GOT3 (cell line): ENCODE results near the gene TSPAN7.

Experiments used
- DNase-seq: peaks from one replicate; lab custom pipeline; 2025; ENCODE audit warnings: mixed read lengths; lab: John Stamatoyannopoulos, UW

Gene TSPAN7

DNA sequence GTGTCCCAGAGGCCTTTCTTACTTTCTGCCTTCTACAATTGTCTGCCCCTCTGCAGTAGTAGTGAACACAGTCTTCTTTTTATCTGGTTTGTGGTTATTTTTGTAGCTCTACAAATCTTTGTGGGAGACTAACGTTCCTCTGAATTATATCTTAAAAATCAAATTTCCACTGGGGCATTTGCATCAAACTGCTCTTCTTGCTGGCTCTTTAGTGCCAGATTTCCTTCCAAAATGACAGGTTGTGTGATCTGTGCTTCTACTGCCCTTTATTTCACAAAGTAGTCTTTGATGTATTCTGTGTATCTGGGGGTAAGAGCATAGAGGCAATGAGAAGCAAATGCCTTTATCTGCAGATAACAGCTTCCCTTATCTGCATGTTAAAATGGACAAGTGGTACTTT lies 34.5 kb downstream of the TSPAN7 start:
- DNase-seq = no peak

DNA sequence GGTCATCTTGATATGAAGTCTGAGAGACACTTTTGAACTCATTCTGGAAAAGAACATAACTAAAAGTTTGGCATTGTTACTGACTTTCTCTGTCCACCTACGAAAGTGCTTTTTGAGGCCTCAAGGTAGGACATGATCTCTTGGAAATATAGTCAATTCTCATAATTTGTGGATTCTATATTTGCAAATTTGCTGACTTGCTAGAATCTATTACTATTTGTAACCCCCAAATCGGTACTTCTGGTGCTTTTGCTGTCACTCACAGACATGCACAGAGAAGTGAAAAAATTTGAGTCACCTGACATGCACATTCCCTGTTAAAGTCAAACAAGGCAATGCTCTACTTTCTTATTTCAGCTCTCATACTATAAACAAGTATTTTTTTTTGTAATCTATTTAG lies 35.6 kb downstream of the TSPAN7 start:
- DNase-seq = no peak

DNA sequence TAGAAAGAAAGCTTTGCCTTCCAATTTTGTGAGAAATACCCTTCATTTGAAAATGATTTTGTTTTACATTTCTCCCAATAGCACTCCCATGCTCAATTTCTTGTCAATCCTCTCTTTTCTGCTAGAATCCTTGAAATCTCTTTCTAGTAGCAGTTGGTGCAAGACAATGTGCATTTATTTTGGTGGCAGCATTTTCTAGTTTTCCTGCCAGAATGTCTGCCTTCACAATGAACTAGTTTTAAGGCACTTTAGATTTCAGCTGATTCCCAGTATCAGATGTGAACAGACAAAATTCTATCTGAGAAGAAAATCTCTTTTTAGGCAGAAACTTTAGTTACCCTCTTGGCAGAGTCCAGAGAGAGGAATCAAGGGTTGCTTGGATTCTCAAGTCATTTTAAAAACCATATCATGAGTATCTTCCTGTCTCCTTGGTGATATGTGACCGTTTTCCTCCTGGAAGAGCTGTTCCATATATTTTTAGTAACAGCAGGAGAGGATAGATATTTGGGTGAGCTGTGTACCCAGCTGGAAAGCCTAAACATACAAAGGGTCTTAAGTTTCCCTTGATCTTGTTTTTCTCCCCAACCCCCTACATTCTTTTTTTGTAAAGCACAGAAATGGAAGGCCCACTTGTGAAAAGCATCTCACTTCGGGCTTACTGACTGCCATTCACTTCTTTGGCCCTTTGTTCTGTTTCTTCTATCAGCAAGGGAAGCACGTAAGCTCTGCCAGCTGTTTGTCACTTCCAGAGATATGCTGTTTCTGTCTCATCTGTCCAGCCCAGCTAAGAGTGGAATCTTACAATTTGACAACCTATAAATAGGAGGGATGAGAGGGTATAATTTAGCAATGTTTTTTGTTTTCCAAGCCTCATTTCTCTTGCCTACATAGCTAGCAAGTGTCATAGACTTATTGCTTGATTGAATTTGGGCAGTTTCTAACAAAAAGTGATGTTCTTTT lies 38.7 kb downstream of the TSPAN7 start:
- DNase-seq = no peak

DNA sequence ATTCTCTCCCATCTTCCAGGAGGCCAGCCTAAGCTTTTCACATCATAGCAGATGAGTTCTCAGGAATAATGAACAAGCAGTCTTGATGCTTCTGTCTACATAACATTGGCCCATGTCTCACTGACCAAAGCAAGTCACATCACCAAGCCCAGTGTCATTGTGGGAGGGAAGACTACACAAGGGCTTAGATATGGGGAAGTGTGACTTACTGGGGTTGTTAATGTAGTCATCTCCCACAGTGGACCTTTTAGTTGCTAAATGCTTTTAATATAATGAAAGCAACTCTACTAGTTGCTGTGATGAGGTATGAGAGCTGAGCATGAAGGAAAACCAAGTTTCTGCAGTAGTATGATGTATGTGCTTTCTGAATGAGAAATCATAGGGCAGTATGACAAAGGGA lies 40.5 kb downstream of the TSPAN7 start:
- no peak for DNase-seq

DNA sequence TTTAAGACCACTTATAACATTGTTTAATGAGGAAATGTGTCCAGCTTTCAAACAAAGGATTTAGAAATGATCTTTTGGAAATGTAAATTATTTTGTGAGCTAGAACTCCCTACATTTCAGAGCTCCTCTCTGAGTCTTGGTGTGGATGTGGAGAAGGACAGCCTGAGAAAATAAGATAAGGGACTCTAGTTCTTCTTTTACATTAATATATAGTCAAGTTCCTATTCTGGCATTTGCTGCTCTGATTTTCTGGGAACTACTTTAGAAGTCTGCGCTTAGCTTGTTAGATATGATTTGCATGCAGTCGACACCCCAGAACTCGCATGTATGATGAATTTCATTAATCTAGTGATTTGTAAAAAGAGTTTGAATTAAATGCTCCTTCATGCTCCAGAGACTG lies 45.5 kb downstream of the TSPAN7 start:
- no peak for DNase-seq

DNA sequence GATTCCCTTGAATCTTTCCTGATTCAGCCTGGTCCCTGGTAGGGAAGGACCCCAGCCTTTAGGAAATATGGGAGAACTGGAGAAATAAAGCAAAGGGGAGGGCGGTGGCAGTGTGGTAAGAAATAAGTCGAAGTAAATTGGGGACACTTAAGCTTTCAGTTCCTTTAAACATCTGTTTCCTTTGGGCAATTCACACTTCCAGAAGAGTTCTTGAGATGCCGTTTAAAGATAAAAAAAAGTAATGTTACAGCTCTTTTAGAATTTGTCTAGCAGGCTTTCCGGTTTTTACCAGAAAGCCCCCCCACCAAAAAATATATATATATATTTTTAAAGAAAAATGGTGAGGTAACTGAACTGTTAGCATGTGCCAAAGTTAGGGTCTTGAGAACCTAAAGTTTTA lies 46.6 kb downstream of the TSPAN7 start:
- DNase-seq = no peak

DNA sequence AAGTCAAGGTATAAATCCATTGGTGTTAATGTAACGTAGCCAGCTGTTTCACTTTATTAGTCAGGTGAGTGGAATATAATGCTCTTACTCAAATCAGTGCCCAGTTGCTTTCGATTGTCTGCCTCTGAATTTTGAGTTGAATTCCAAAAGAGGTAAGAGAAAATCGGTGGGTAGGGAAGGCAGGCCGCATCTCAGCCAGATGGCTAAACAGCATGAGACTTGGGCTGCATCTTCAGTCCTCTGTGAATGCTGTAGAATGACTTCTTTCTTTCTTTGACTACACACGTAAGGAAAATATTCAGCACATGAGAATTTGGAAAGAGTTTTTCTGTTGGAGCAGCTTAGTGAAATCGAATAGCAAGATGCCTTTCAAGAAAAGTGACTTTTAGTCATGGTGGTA lies 49.5 kb downstream of the TSPAN7 start:
- no peak for DNase-seq

DNA sequence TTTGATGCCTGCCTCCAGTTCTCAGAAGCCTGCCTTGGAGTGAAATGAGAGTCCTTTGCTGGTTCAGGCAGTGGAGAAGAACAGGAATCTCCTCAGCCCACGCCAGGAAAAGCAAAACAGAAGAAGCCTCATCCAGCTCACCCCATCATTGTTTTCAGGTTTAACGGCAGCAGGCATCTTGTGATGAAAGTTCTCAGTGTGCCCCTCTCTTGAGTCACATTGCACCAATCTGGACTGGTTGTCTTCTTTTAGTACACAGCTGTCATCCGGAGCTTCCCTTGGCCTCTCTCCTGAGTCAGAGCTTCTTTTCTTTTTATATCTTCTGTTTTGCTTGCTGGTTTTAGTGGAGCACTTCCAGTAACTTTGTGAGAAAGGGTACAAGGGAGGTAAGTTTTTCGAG lies 50.9 kb downstream of the TSPAN7 start:
- no peak for DNase-seq

DNA sequence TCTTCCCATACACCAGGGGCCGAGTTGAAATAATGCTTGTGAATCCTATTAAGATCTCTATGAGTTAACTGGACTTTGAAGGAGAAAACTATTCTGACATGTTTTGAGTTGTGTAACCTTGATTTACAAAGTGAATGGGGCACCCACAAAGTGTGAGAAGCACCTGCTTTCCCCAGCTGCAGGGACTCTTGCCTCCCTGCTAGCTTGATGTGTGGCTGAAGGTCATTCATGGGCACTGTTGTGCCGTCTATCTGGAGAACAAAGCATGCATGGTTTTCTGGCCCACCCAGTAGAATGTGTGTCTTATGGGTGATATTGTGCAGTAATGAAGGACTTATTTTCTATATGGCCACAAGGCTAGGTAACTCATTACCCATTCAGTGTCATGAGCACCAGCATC lies 53.1 kb downstream of the TSPAN7 start:
- no peak for DNase-seq

DNA sequence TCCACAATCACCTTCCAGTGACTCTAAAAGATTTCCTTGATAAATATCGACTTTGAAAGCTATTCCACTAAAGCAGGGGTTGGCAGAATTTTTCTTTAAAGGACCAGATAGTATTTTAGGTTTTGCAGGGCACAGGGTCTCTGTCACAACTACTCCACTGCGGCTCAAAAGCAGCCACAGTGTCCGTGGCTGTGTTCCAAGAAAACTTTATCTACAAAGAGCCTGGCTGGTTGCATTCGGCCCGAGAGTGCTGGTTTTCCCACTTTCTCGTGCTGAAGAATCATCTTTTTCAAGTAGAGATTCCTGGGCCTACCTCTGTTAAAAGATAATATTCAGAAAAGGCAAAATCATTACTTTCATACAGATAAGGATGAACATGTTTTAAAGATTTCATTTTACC lies 55.6 kb downstream of the TSPAN7 start:
- no peak for DNase-seq

DNA sequence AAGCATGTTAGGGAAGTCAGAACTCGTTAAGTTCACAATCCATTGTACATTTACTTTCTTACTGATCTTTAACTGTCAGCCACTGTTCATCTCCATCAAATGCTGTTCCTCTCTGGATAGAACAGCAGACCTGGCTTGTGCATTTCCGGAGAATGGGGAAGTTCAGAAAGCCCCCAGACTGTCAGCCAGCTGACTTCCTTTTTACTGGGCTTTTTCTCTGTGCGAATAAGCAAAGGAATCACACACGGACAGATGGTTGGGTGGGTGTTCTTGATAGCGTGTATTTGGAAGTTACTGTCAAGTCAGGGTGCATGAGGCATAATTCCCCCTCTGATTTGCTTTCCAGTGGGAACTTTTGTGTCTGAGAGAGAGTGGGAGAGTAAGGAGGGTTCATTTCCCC lies 56.8 kb downstream of the TSPAN7 start:
- DNase-seq = no peak

DNA sequence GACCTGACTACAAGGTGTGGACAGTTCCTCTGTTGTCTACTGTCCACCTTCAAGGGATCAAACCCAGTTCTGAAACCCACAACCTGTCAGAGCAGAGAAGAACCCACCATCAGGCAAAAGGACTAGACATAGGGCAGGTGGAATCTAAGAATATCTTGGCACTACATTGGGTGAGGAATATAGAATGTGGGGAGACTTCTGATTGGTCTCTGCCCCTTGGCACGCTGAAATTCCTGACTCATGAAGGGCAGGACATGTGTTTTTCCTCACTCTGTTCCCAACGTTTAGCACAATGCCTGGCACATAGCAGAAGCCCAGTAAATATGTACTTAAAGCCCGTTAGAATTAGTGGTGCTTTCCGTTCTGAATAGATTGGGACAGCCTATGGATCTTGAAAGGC lies 59.3 kb downstream of the TSPAN7 start:
- DNase-seq = no peak

DNA sequence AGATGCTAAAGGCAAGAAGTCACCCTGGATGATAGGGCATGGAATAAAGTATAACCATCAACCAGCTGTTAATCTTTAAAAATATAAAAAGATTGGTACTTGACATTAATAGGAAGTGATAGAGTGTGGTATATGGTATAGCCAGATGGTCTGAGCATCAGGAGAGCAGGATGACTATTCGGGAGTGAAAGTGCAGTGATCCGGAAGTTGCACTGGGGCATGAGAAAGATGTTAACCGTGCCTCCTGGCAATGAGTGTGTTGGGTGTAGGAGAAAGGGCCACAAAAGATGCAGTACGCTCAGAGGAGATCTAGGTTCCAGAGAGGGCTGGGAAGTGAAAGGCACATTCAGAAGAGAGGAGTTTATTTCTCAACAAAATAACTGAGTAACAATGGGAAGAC lies 65.0 kb downstream of the TSPAN7 start:
- no peak for DNase-seq

DNA sequence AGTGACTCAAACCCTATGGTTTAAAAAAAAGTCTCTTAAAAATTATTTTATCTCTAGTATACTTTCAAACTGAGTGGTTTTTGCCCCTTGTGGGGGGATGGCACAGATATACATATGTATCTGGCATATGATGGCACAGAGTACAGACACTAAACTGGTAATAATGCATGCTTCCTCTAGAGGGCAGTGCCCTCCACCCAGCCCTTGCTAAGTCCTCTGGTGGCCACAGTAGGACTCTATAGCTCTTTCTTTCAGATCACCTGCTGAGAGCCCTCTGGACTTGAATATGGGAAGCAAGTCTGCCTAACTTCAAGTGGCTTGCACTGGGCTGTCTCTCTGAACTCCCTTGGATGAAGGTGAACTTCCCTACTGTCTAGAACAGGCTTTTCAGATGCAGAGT lies 66.3 kb downstream of the TSPAN7 start:
- no peak for DNase-seq

DNA sequence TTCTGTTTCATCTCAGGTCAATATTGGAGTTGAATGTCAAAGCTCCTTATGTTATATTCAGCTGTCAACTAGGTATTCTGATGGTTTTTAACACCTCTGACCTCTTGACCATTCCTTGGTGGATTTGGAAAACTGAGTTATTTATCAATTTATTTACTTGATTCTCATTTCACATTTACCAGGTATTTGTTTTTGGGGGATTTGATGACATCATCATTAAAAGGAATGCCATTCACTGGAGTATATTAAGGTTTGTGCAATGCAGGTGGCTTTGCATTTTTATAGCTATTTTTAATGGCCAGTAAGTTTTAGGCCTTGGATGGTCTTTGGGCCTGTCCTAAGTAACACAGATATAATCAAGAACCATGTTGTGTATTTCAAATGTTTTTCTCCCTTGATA lies 67.2 kb downstream of the TSPAN7 start:
- no peak for DNase-seq

DNA sequence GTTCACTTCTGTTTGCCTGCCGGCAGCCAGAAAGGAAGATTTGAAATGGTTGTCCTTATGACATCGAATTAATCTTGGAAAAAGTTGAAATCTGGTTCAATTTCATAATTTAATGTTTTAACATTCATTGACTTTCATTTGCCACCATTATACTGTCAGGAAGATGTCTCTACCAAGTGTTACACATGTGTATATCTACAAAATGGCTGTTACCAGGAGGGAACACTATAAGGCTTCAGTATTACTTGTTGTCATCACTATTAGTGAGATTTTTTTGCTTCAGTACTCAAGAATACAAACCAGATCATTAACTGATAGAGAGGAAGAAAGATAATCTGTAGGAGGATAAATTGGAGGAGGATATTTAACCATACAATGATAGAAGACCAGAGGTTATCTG lies 71.2 kb downstream of the TSPAN7 start:
- no peak for DNase-seq

DNA sequence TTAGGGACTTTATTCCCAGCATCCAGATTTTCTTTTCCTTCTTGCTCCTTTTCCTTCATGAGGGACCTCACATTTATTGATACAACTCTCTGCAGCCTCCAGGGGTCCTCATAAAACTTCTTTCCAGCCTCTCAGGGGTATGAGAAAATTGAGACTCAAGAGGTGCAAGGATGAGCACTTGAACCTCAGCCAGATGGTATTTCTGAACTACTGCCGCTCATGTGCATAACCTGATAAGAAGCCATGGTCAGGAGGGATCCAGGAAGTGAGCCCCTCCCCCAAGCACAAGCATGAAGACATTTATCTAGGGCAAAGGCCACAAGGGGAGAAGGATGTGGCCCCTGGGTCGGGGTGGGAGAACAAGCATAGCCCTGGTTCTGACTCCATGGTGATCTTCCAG lies 73.3 kb downstream of the TSPAN7 start:
- no peak for DNase-seq

DNA sequence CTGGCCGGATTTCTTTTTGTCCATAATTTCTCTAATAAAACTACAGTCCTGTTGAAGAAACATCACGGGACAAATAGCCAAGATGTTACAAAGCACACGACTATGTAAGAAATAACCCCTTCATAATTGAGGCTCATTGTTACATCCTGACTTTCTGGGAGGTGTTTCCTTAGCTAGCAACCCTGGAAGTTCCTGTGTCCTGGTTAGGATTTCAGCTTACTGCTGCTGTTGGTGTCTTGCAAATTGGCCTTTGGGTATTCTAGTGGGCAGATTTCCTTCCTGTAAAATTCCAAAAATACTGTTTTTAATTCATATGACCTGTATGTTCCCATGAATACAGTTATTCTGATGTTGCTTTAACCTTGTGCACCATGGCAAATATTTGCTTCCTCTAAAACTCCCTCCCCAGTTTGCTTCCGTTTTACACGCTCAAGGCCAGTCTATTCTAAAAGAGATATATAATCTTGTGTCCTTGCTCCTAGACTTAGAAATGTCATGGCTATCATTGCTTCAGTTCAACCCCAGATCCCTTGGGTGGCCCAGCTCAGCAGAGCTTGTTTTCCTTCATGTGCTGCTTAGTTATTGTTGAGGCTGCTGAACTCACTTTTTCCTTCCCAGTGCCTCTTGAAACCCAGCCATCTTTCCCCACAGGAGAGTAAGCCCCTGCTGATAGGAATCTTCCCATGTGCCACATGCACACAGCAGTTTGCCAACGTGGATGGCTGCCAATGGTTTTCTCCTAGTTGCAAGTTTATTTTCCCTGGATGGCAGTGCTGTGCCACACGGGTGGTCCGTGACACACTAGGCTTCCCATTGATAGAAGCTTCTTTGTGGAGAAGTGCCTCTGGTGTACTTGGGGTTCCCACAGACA lies 75.8 kb downstream of the TSPAN7 start:
- no peak for DNase-seq

DNA sequence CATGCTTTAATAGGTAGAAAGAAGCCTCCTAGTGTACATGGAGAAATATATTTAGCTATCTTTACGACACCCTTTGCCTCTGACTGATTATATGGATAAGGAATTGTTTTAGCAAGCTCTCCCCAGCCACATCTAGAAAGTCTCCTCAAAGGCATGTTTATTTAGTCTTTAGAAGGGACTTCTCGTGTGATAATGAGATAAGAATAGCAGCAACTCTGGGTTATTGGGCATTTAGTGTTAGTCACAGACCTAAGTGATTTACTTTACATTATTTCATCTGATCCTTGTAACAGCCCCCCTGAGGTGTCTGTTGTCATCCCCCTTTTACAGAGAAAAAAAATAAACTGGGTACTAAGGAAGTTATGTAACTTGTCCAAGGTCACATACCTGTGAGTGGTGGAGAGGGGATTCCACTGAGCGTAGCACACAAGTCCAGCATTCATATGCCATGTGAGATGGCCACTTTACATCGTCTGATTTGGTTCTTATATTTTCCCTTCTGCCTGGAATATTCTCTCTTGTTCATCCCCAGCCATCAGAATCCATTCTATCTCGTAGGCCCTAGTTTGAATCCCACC lies 77.7 kb downstream of the TSPAN7 start:
- DNase-seq = no peak

DNA sequence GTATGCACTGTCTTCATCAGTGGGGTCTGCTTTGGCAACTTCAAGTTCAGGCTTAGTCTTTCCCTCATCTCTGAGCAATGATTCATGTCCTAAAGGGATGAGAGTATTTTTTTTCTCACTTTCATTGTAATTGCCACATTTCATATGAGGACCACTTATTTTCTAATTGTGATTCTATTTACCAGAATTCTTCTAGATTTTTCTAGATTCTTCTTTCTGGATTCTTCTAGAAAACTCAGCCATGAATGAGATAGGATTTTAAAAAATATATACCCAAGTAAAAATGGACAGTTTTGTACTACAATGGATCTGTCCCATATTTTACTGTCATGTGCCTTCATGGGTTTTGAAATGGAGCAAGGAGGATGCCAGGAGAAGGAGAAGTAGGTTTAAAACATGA lies 78.4 kb downstream of the TSPAN7 start:
- no peak for DNase-seq

DNA sequence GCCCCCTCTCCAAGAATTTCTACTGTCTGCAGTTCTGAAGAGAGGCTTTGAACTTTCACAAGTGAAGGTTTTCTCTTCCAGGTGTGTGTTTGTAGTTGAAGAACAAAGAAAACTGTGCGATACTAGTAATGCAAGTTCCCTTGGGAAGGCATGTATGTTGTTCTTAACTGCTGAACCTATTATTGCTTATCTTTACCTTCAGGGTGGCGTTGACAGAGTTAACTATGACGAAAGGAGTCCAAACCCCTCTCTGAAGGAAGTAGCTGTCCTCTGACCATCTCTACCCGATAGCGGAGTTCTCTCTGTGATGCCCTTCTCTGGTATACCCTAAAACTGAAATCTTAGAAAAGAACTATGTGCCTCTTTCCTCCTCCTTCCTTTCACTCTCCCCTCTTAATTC lies 79.9 kb downstream of the TSPAN7 start:
- DNase-seq = no peak

DNA sequence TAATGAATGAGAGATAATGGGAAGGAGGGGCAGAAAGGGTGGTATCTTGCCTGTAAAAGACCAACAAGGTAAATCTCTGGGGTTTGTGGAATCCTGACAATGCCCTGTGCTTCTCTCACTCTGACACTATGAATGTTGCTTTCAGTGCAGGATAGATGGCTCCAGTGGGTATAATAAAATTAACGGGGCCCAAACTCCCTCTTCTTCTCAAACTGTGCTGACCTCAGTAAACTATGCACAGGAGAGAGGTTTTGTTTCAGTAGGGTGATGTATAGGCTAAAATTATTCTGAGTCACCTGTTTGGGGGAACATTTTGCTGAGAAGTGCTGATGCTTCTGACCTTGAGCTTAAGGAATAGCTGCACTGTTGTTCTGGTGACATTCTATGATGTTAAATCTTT lies 82.6 kb downstream of the TSPAN7 start:
- DNase-seq = no peak

DNA sequence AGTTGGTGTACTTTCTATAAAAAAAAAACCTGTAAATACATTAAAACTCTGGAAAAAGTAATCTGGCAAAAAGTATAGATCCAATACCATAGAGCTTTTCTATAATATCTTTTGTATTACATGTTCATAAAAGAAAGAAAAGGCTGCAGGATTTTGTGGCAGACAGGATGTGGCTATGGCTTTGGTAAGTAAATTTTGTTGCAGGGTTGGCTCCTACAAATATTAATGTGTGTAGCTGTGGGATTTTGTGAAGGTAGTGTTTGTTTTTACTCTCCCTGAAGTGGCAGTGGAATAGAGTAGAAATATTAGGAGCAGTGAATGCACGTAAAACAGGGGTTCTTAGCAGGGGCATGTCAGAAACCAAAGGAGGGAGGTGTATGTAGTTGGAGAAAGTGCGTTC lies 84.8 kb downstream of the TSPAN7 start:
- no peak for DNase-seq
